HCT116 (cell line): ENCODE results near the gene OR10S1. TPM values are rescaled to one million over a fixed set of nuclear protein-coding genes. Genes with fewer than 3 reads are reported as not detected.
"Not testable (repeated sequence)": the region's sequence is repeated elsewhere in the genome, so short reads cannot be mapped to it uniquely, and the experiment has no call there.

Experiments used
- ATAC-seq: fragments of 200-7000 bp; cut with Tn5 transposase; 2 replicates; pipeline ENCODE4 v1.9.1; 2020; ENCODE audit warnings: mild to moderate bottlenecking, moderate library complexity
- BruUV-seq: library from RNA; stranded (reverse); fragments of 400-500 nt; replicated peaks from 2 replicates; lab custom pipeline; 2021; lab: Mats Ljungman, UMichigan
- CTCF ChIA-PET: fragments of 300-600 bp; sonication (Branson Sonifier 250); formaldehyde crosslinking; loops from one replicate; lab custom pipeline; 2021; ENCODE audit warnings: antibody characterized with exemption; lab: Charles Lee
- POLR2A ChIA-PET: fragments of 300-600, 350-600 bp; sonication (Branson Sonifier 250); formaldehyde crosslinking; loops from one replicate; lab custom pipeline; 2021; ENCODE audit warnings: antibody characterized with exemption; lab: Charles Lee
- RAD21 ChIA-PET, 2 experiments: fragments of 300-600 bp; sonication (Branson Sonifier 250); formaldehyde crosslinking; loops; one replicate each; lab custom pipeline; 2023; ENCODE audit warnings: low total read pairs in 2 of 2; ENCODE audit not compliant: uncharacterized antibody in 2 of 2, unreplicated experiment in 2 of 2, low non-redundant PET in 1 of 2; lab: Charles Lee
- DNase-seq: peaks from one replicate; pipeline ENCODE4 v3.0.0-alpha.2; 2010; ENCODE audit warnings: low read depth, low spot score
- H2AFZ ChIP-seq: fragments of 200-600 bp; shearing (Covaris generic), sonication (generic); 2 replicates; pipeline ENCODE4 v1.6.1; 2017; ENCODE audit warnings: low read depth, mixed run types, mixed read lengths, antibody characterized with exemption, low read length; ENCODE audit not compliant: poor library complexity, severe bottlenecking
- H3K27ac ChIP-seq: 2 replicates; pipeline ENCODE4 v1.5.1; 2012; ENCODE audit warnings: low read depth, low read length
- H3K27me3 ChIP-seq: fragments of 200-600 bp; sonication (generic); 2 replicates; pipeline ENCODE4 v1.6.1; 2016; ENCODE audit warnings: mixed run types, low read length, mixed read lengths; ENCODE audit not compliant: insufficient read depth
- H3K36me3 ChIP-seq, 2 experiments: fragments of 200-500 bp in 1 of 2; fragments of 200-600 bp in 1 of 2; sonication (Bioruptor generic) in 1 of 2; sonication (generic) in 1 of 2; 2 replicates each; pipeline versions ENCODE4 v1.5.1 to v1.6.1; 2014 to 2016; ENCODE audit warnings: low read length in 2 of 2, inconsistent platforms in 1 of 2, mixed read lengths in 1 of 2, mixed run types in 1 of 2; ENCODE audit not compliant: insufficient read depth in 2 of 2, control insufficient read depth in 1 of 2
- H3K4me1 ChIP-seq, 2 experiments: fragments of 200-600 bp in 1 of 2; sonication (generic) in 1 of 2; 2 replicates each; pipeline versions ENCODE4 v1.5.1 to v1.6.1; 2012 to 2017; ENCODE audit warnings: low read length in 2 of 2, inconsistent platforms in 1 of 2, mild to moderate bottlenecking in 1 of 2, mixed read lengths in 1 of 2, mixed run types in 1 of 2, moderate library complexity in 1 of 2; ENCODE audit not compliant: insufficient read depth in 2 of 2, control insufficient read depth in 1 of 2
- H3K4me2 ChIP-seq: fragments of 200-600 bp; sonication (generic); 2 replicates; pipeline ENCODE4 v1.6.1; 2017; ENCODE audit warnings: mixed run types, low read length, mixed read lengths
- H3K4me3 ChIP-seq, 2 experiments: fragments of 200-600 bp in 1 of 2; sonication (generic) in 1 of 2; replicated peaks in 1 of 2; 2 replicates each; pipeline ENCODE4 v1.5.1; 2011 to 2016; ENCODE audit warnings: low read length in 2 of 2, control low read depth in 1 of 2, low read depth in 1 of 2, mild to moderate bottlenecking in 1 of 2, mixed read lengths in 1 of 2, mixed run types in 1 of 2
- H3K79me2 ChIP-seq: fragments of 200-600 bp; sonication (generic); 2 replicates; pipeline ENCODE4 v1.6.1; 2017; ENCODE audit warnings: mild to moderate bottlenecking, mixed run types, low read length, moderate library complexity, mixed read lengths; ENCODE audit not compliant: insufficient read depth
- H3K9ac ChIP-seq: fragments of 200-600 bp; sonication (generic); 2 replicates; pipeline ENCODE4 v1.6.1; 2016; ENCODE audit warnings: low read length, mixed read lengths
- H3K9me2 ChIP-seq: fragments of 200-600 bp; sonication (generic), shearing (Covaris generic); 2 replicates; pipeline ENCODE4 v1.6.1; 2017; ENCODE audit warnings: mixed run types, mild to moderate bottlenecking, moderate library complexity; ENCODE audit not compliant: insufficient read depth
- H3K9me3 ChIP-seq, 2 experiments: fragments of 200-500 bp in 1 of 2; fragments of 200-600 bp in 1 of 2; sonication (Bioruptor generic) in 1 of 2; sonication (generic) in 1 of 2; 2 replicates each; pipeline ENCODE4 v1.6.1; 2014 to 2017; ENCODE audit warnings: low read length in 2 of 2, mixed read lengths in 2 of 2, inconsistent platforms in 1 of 2, low read depth in 1 of 2, mild to moderate bottlenecking in 1 of 2, mixed run types in 1 of 2, moderate library complexity in 1 of 2; ENCODE audit not compliant: control insufficient read depth in 1 of 2, insufficient read depth in 1 of 2
- H4K20me1 ChIP-seq: fragments of 200-600 bp; sonication (generic), shearing (Covaris generic); 2 replicates; pipeline ENCODE4 v1.6.1; 2017; ENCODE audit warnings: mixed run types, mild to moderate bottlenecking, moderate library complexity; ENCODE audit not compliant: insufficient read depth
- CBX3 ChIP-seq: IDR thresholded peaks from 2 replicates; pipeline ENCODE4 v1.6.1; 2012; ENCODE audit warnings: low read depth
- POLR2A ChIP-seq: IDR thresholded peaks from 2 replicates; pipeline ENCODE4 v1.7.0; 2011; ENCODE audit warnings: borderline replicate concordance; ENCODE audit not compliant: insufficient read depth, insufficient read length; ENCODE audit errors: extremely low read depth
- POLR2AphosphoS5 ChIP-seq: IDR thresholded peaks from 2 replicates; pipeline ENCODE4 v1.6.1; 2011; ENCODE audit warnings: mild to moderate bottlenecking, low read depth, low read length, moderate library complexity
- RAD21 ChIP-seq: IDR thresholded peaks from 2 replicates; pipeline ENCODE4 v1.6.1; 2012; ENCODE audit warnings: low read depth, mild to moderate bottlenecking
- SP1 ChIP-seq: IDR thresholded peaks from 2 replicates; pipeline ENCODE4 v1.6.1; 2012; ENCODE audit warnings: low read depth
- TCF7L2 ChIP-seq: IDR thresholded peaks from 2 replicates; pipeline ENCODE4 v1.7.0; 2011; ENCODE audit warnings: borderline replicate concordance, inconsistent platforms; ENCODE audit not compliant: insufficient read depth, insufficient read length; ENCODE audit errors: extremely low read depth
- YY1 ChIP-seq: IDR thresholded peaks from 2 replicates; pipeline ENCODE4 v1.6.1; 2011; ENCODE audit warnings: low read length, low read depth, moderate library complexity, mild to moderate bottlenecking; ENCODE audit not compliant: insufficient replicate concordance; ENCODE audit errors: extremely low read depth
- ZBTB33 ChIP-seq: IDR thresholded peaks from 2 replicates; pipeline ENCODE4 v1.6.1; 2011; ENCODE audit warnings: mild to moderate bottlenecking, low read length, moderate library complexity; ENCODE audit not compliant: insufficient replicate concordance; ENCODE audit errors: extremely low read depth
- ZNF274 ChIP-seq: fragments of 200-500 bp; sonication (Bioruptor generic); IDR thresholded peaks from 2 replicates; pipeline ENCODE4 v1.6.1; 2014; ENCODE audit warnings: mild to moderate bottlenecking, low read depth, low read length, inconsistent platforms
- intact Hi-C: fragments of 100-400 bp; cut with micrococcal nuclease; formaldehyde crosslinking; loops from 2 replicates; pipeline ENCODE4 v1.10.0; 2022
- total RNA-seq: library from RNA; stranded (reverse); gene quantifications from one replicate; pipeline ENCODE4 v1.2.1, GENCODE V29; 2021; ENCODE audit not compliant: unreplicated experiment

The OR10S1 gene
- total RNA-seq, 1 experiment from 2014 or later: not detected

- TF ChIP-seq ZNF274 (no peak), SP1 (no peak), TCF7L2 (no peak), POLR2AphosphoS5 (no peak), CBX3 (no peak), RAD21 (no peak), ZBTB33 (no peak), POLR2A (no peak), YY1 (no peak)
These were observed 48.9 kb upstream of the OR10S1 start, which contains the start of gene OR10G8 (continued) for GRCh38 chr11:124026498-124026897.

- intact Hi-C loops, RAD21 ChIA-PET, CTCF ChIA-PET: not testable (repeated sequence)
These were observed 38.3 kb upstream of the OR10S1 start for GRCh38 chr11:124015837-124016236.

More at GRCh38 chr11:124015837-124016236, 38.3 kb upstream of the OR10S1 start:
- H3K4me1 ChIP-seq, BruUV-seq, H3K79me2 ChIP-seq, DNase-seq, H3K9me2 ChIP-seq, H3K4me2 ChIP-seq, H3K36me3 ChIP-seq, H3K9ac ChIP-seq, ATAC-seq, H2AFZ ChIP-seq, H3K27ac ChIP-seq, H4K20me1 ChIP-seq, H3K4me3 ChIP-seq, POLR2A ChIA-PET, H3K9me3 ChIP-seq: not testable (repeated sequence)
- H3K27me3 ChIP-seq: peaks cover 19% of the 10 kb centered on the region
